Natural killer cell (primary cell): ENCODE results near the gene NF1. TPM values are rescaled to one million over a fixed set of nuclear protein-coding genes. Genes with fewer than 3 reads are reported as not detected.

Experiments
- ATAC-seq, 3 donors: fragments of 150-1000 bp in 2 of 3; fragments of 200-7000 bp in 1 of 3; cut with Tn5 transposase; 1 replicate in 1 of 3; 2 replicates in 2 of 3; pipeline ENCODE4 v1.10.0; 2021; ENCODE audit warnings: mild to moderate bottlenecking in 2 of 3, moderate library complexity in 2 of 3
- DNase-seq, 2 donors: peaks; one replicate each; pipeline versions ENCODE4 v3.0.0 to v3.0.0-alpha.2; 2013 to 2021; ENCODE audit warnings: mixed read lengths in 1 of 2
- H3K27ac ChIP-seq: one replicate; pipeline ENCODE4 v1.5.1; 2013; ENCODE audit warnings: mild to moderate bottlenecking, low read length
- H3K27me3 ChIP-seq: one replicate; pipeline ENCODE4 v1.6.1; 2013; ENCODE audit warnings: low read length; ENCODE audit not compliant: control insufficient read depth, insufficient read depth
- H3K36me3 ChIP-seq: one replicate; pipeline ENCODE4 v1.6.1; 2013; ENCODE audit warnings: low read length; ENCODE audit not compliant: control insufficient read depth, insufficient read depth
- H3K4me1 ChIP-seq: one replicate; pipeline ENCODE4 v1.6.1; 2013; ENCODE audit warnings: low read length; ENCODE audit not compliant: control insufficient read depth, insufficient read depth
- H3K4me3 ChIP-seq: one replicate; pipeline ENCODE4 v1.5.1; 2013; ENCODE audit warnings: low read length
- H3K9me3 ChIP-seq: one replicate; pipeline ENCODE4 v1.6.1; 2013; ENCODE audit warnings: low read length; ENCODE audit not compliant: control insufficient read depth, insufficient read depth
- H3K27ac Mint-ChIP-seq, 2 donors: one replicate each; pipeline ENCODE4 v1.8.0; 2022; ENCODE audit warnings: mild to moderate bottlenecking in 2 of 2, mixed read lengths in 2 of 2, moderate library complexity in 1 of 2
- H3K27me3 Mint-ChIP-seq, 2 donors: one replicate each; pipeline ENCODE4 v1.8.0; 2022; ENCODE audit warnings: low read depth in 2 of 2, mixed read lengths in 2 of 2
- H3K36me3 Mint-ChIP-seq: one replicate; pipeline ENCODE4 v1.8.0; 2022; ENCODE audit warnings: mixed read lengths
- H3K4me1 Mint-ChIP-seq, 2 donors: one replicate each; pipeline ENCODE4 v1.8.0; 2022; ENCODE audit warnings: mixed read lengths in 2 of 2
- H3K4me3 Mint-ChIP-seq: one replicate; pipeline ENCODE4 v1.8.0; 2022; ENCODE audit warnings: mild to moderate bottlenecking, moderate library complexity, mixed read lengths
- H3K9me3 Mint-ChIP-seq, 2 donors: one replicate each; pipeline ENCODE4 v1.8.0; 2022; ENCODE audit warnings: mixed read lengths in 2 of 2
- CTCF ChIP-seq: fragments of 200-600 bp; IDR thresholded peaks from one replicate; pipeline ENCODE4 v1.8.0; 2022; ENCODE audit warnings: antibody characterized with exemption
- WGBS: methylation state at CpG from one replicate; pipeline ENCODE4 v1.1.7; 2013; ENCODE audit warnings: missing lambda C conversion rate; ENCODE audit not compliant: insufficient coverage; 5-methylcytosine and 5-hydroxymethylcytosine counted together
- intact Hi-C: fragments of 100-400 bp; cut with micrococcal nuclease; formaldehyde crosslinking; loops from one replicate; pipeline ENCODE4 v1.14.2; 2022
- total RNA-seq, 4 donors: library from RNA; stranded (reverse); fragments of 120-200 nt in 1 of 4; gene quantifications; one replicate each; pipeline versions ENCODE4 v1.2.3 to v1.2.4, GENCODE V29; 2013 to 2022

NF1 gene
- total RNA-seq, 3 donors from 2014 or later (not counting 1 experiment from before 2014, with no cell fraction given): 30.3 to 40.7 (median 38.8) TPM

GRCh38 chr17:31211352-31212012 is 116.7 kb downstream of the NF1 start:
- no peak overlapping the region for H3K27ac Mint-ChIP-seq
- no peaks in the 10 kb centered on the region for H3K27me3 Mint-ChIP-seq
- DNase-seq: no peak
- Histone ChIP-seq H3K27ac (no peak overlapping the region), H3K27me3 (no peaks in the 10 kb centered on the region), H3K4me1 (no peaks in the 10 kb centered on the region), H3K9me3 (no peaks in the 10 kb centered on the region), H3K36me3 (peaks cover 3% of the 10 kb centered on the region), H3K4me3 (no peak overlapping the region)
- no peaks in the 10 kb centered on the region for H3K4me1 Mint-ChIP-seq
- intact Hi-C loops: no loop called here
- H3K4me3 Mint-ChIP-seq: no peak overlapping the region
- no peak for TF ChIP-seq CTCF
- H3K36me3 Mint-ChIP-seq: no peaks in the 10 kb centered on the region
- H3K9me3 Mint-ChIP-seq: no peaks in the 10 kb centered on the region
- no peak for ATAC-seq

- Histone ChIP-seq H3K36me3 (peaks cover 2% of the 10 kb centered on the region), H3K27ac (no peak overlapping the region), H3K27me3 (no peaks in the 10 kb centered on the region), H3K9me3 (no peaks in the 10 kb centered on the region), H3K4me1 (no peaks in the 10 kb centered on the region), H3K4me3 (no peak overlapping the region)
- Mint-ChIP-seq H3K4me1 (no peaks in the 10 kb centered on the region), H3K4me3 (no peak overlapping the region), H3K27me3 (no peaks in the 10 kb centered on the region), H3K27ac (no peak overlapping the region), H3K9me3 (no peaks in the 10 kb centered on the region), H3K36me3 (no peaks in the 10 kb centered on the region)
- ATAC-seq (no peak), DNase-seq (peak in 1 of 2 donors; percentile 65)
- TF ChIP-seq CTCF: peak; percentile 76
- intact Hi-C loops: loop anchor here (1.0 to 2.0 kb wide), 2 partner anchors 199 to 246 kb away; no protein-coding TSS in a partner anchor
- WGBS: 87% methylated on average over 3 of the region's 5 CpGs
Measured at GRCh38 chr17:31216031-31216751, 121.4 kb downstream of the NF1 start.

GRCh38 chr17:31224366-31224765 is 129.6 kb downstream of the NF1 start:
- ATAC-seq (no peak), DNase-seq (no peak)
- Histone ChIP-seq H3K4me3 (no peak overlapping the region), H3K4me1 (peaks cover 3% of the 10 kb centered on the region), H3K27me3 (no peaks in the 10 kb centered on the region), H3K36me3 (peaks cover 6% of the 10 kb centered on the region), H3K27ac (no peak overlapping the region), H3K9me3 (no peaks in the 10 kb centered on the region)
- no peak for TF ChIP-seq CTCF
- Mint-ChIP-seq H3K4me3 (no peak overlapping the region), H3K27ac (no peak overlapping the region), H3K4me1 (peaks cover 11 to 13% of the 10 kb centered on the region in 2 donors), H3K27me3 (no peaks in the 10 kb centered on the region), H3K36me3 (peaks cover 1% of the 10 kb centered on the region), H3K9me3 (no peaks in the 10 kb centered on the region)
- 100% methylated on average over 1 of the region's 1 CpG for WGBS
- intact Hi-C loops: no loop called here
